ENCODE results near the gene ARNT2.
"Not testable (repeated sequence)": the region's sequence is repeated elsewhere in the genome, so short reads cannot be mapped to it uniquely, and the experiment has no call there.

The ARNT2 gene

DNA sequence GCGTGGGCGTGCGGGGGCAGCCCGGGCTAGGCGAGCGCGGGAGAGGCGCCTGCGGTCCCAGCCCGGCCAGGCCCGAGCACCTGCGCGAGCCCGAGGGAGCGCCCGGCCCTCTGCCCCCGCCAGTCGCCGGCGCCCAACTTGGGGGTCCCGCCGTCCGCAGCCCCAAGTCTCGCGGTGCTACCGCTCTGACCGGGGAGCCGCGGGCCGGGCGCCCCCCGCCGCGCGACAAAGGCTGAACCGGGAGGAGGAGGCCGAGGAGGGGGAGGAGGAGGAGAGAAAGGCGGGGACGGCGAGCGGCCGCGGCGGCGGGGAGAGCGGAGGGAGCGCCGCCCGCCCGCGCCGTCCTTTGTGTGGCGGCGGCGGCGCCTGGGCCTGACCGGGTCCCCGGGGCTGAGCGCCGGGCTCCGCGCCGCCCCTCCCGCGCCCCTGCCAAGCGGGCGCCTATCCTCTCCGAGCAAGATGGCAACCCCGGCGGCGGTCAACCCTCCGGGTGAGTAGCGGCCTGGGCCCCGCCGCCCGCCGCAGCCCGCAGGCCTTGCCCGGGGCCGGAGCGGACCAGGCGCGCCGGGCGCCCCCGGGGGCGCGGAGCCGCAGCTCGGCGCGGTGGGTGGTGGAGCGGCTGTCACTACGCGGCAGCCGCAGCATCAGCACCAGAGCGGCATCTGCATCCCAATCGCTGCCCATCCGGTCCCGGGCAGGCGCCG, at the start of gene ARNT2:
ARNT2 (plus strand) TSS at position 326 of the 704 bp plus-strand sequence; CDS start at position 460, 134 bp downstream.
- no peak for DNase-seq (ENCODE audit: low spot score)

- DNase-seq (ENCODE audit: low spot score): no peak
Observed at GRCh38 chr15:80367094-80367493, 37.1 kb upstream of the ARNT2 start.

DNA sequence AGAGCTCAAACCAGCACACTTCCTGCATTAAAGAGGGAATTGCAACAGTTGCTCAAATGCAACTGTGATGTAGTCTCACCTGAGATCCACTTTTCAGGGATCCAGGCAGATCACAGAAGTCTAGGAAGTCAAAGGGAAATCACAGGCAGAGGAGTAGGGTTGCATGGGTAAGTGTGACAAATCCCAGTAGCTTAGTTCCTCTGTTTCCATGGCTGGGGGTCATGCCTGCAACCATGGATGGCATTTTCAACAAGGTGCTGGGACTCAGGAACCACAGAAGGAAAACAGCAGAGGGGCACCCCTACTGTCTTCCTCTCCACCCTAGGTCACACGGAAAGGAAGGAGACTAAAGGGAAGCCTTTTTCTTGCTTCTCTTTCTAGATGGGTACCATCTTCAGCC, 36.5 kb upstream of the ARNT2 start:
- DNase-seq (ENCODE audit: low spot score): no peak

- no peak for DNase-seq (ENCODE audit: low spot score)
Observed at GRCh38 chr15:80371924-80372323, 32.3 kb upstream of the ARNT2 start.

- DNase-seq (ENCODE audit: low spot score): no peak
Observed at GRCh38 chr15:80374441-80374840, 29.7 kb upstream of the ARNT2 start.

GRCh38 chr15:80375968-80376891, 28.0 kb upstream of the ARNT2 start:
- no peak for DNase-seq (ENCODE audit: low spot score)

DNA sequence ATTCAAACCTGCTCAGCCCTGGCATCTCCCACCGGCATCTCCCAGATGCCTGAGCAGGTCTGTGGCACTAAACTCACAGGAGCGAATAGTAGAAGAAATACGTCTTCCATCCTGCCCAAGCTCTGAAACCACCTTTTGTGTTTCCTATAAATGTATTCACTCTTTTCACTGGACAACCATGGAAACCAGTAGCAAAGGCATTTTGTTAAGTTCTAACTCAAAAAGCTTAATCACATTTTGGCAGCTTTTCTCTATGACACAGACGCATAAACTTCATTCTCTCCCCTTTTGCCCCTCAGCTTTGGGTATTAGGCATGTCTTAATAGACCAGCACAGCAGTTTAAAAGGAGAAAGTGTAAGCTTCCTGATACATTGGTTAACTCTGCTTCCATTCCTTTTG, 24.5 kb upstream of the ARNT2 start:
- no peak for DNase-seq (ENCODE audit: low spot score)

DNA sequence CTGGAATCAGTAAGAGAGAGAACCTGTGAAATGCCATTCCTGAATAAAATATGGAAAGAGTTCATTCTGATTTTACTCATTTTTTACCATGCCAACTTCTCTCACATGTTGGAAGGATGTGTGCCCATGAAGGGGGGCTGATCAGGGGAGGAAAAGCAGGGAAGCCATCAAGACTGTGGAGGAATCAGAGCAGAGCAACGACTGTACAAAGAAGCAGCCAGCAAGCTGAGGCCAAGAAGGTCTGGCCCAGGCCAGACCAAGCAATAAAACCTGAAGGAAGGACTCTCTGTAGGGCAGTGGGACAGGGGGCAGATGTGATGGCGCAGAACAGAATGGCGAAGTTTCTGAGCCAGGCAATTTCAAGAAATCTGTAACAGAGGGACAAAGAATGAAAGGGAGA, 24.0 kb upstream of the ARNT2 start:
- DNase-seq (ENCODE audit: low spot score): no peak

DNA sequence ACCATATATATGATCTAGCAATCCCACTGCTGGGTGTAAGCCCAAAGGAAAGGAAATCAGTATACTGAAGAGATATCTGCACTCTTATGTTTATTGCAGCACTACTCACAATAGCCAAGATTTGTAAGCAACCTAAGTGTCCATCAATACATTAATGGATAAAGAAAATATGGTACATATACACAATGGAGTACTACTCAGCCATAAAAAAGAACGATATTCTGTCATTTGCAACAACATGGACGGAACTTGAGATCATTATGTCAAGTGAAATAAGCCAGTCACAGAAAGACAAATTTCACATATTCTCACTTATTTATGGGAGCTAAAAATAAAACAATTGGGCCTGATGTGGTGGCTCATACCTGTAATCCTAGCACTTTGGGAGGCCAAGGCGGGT, 21.9 kb upstream of the ARNT2 start:
- DNase-seq (ENCODE audit: low spot score): no peak

- no peak for DNase-seq (ENCODE audit: low spot score)
Observed at GRCh38 chr15:80384432-80384831, 19.8 kb upstream of the ARNT2 start.

DNA sequence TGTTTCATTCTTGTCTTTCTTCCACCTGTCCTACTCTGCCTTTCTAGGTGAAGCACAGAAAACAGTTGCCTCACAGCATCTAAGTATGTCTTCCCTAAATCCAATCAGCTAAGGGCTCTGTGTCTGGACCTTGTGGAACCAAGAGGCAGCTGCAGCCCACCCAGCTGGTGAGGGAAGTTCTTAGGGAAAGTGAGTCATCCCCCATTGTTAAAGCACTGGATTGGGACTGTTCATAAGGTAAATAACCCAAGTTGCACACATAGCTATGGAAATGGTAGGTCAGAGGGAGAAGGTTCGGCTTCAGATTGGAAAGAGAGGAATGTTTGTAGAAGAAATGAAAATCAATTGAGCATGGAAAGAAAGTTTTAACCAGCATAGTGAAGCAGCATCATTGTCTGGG, 18.0 kb upstream of the ARNT2 start:
- DNase-seq (ENCODE audit: low spot score): no peak

DNA sequence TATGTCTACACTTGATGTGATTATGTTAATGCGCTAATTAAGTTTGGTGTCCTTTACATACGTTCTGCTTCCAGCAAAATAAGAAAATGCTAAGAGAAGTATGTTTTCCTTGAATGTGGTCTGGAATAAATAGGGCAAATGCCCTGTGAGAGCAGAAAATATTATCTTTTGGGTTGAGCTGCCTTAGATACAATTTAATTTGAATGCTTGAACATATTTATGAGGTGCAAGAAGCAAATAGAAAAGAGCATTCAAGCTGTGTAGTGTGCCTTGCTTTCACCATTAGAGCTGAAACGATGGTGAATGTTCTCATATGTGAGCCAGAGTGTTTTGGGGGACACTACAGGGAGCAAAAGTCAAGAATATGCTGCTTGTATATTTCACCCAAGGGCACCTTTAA, 15.9 kb upstream of the ARNT2 start:
- DNase-seq (ENCODE audit: low spot score): no peak

GRCh38 chr15:80389370-80389769, 14.8 kb upstream of the ARNT2 start:
- DNase-seq (ENCODE audit: low spot score): no peak

- not testable (repeated sequence) for DNase-seq (ENCODE audit: low spot score)
Observed at GRCh38 chr15:80390942-80391341, 13.2 kb upstream of the ARNT2 start.

DNA sequence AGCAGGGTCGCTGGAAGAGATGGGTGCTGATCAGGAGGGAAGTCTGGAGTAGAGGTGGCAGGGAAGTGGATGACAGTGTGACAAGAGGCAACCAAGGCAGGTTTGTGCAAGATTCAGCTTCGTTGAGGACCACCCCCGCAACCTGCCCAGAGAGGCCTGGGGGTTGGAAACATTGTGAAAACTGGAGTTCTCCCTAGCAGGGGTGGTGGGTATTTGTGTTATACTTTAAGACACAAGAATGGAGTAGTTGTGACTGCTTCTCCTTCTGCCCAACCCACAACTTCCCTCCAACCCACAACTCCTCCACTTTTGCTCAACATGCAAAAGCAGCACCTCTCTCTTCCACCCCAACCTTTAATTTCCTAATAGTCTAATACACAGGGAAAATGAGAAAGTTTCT, 8.6 kb upstream of the ARNT2 start:
- DNase-seq (ENCODE audit: low spot score): no peak

DNA sequence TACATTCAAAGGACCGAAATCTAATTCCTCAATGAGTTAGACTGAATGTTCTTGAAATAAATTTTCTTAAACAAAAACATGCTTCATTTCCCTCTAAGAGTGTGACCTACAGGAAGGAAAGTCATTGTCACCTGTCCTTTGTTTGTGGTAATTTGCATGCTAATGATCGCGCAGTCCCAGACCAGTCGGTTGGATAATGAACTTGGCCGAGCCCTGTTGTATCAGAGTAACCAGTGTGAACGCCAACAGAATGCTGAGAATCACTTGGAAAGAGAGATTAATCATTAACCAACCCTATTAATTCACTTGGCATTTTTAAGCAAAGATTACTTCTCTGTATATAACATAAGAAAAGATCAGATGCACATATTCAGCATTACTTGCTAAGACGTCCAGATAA, 8.1 kb upstream of the ARNT2 start:
- no peak for DNase-seq (ENCODE audit: low spot score)

- DNase-seq (ENCODE audit: low spot score): no peak
Observed at GRCh38 chr15:80399508-80399907, 4.7 kb upstream of the ARNT2 start.

- DNase-seq (ENCODE audit: low spot score): no peak
Observed at GRCh38 chr15:80401456-80401855, 2.7 kb upstream of the ARNT2 start.

DNA sequence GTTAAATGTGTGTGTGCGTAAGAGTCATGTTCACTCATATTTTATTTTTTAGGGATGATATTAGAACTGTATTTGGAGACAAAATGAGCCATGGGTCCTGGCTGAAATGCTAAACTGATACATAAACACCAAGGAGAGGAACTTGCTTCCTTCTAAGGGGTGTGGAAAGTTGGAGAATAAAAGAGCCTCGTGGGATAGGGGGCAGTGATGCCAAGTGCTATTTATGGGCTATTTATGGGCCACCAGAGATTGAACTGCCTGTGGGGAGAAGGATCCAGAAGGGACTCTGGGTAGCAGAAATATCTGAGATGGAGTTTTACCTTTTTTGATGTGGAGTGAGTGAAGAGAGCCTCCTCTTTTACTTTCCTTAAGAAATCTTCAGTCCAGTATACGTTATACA, 1.8 kb upstream of the ARNT2 start:
- DNase-seq (ENCODE audit: low spot score): no peak

DNA sequence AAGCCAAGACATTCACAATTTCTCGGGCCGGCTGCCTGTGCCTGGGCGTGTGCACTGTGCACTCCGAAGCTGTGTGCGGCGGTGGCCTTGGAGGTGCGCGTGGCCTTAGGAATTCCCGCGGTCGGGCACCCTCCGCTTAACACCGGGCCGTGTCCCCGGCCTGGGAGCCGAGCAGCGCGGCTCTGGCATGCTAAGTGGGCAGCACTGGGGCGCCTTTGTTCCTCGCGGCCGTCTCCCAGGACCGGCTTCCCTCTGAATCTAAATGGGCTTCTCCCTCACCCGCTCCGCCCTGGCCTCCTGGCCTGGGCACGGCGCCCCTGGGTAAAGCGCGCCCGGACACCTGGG, 498 bp upstream of the ARNT2 start:
- DNase-seq (ENCODE audit: low spot score): no peak

GRCh38 chr15:80404761-80405553, 775 bp downstream of the ARNT2 start:
- no peak for DNase-seq (ENCODE audit: low spot score)

DNA sequence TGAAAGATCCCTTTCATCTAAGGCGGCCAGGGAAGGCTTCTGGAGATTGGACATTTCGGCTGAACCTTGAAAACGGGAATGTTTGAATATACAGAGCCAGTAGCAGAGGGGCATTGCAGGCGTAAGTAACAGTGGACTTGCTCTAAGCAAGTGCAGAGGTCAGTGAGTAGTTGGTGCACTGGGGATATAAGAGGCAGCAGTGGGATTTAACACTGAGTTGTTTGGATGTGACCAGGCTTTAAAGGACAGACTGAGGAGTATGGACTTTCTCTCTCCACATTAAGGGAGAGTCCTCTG, 1.3 kb downstream of the ARNT2 start:
- no peak for DNase-seq (ENCODE audit: low spot score)

GRCh38 chr15:80405970-80406369, 1.8 kb downstream of the ARNT2 start:
- DNase-seq (ENCODE audit: low spot score): no peak
